NCI-H748 treated with DMSO at 0.1 percent for 48 hours (cell line): ENCODE results near the gene GALNT1.
"Not testable (repeated sequence)": the region's sequence is repeated elsewhere in the genome, so short reads cannot be mapped to it uniquely, and the experiment has no call there.

Experiments
- DNase-seq: peaks from one replicate; lab custom pipeline; 2025; lab: John Stamatoyannopoulos, UW

Gene GALNT1

GRCh38 chr18:35581546-35581897 is at the start of gene GALNT1:
Gene GALNT1 (plus strand): TSS chr18:35581740. CDS start chr18:35654663, 72,923 bp downstream.
- DNase-seq = no peak

- DNase-seq = no peak
Measured at GRCh38 chr18:35533916-35534405, 47.6 kb upstream of the GALNT1 start.

- DNase-seq = no peak
Measured at GRCh38 chr18:35535297-35535696, 46.2 kb upstream of the GALNT1 start.

GRCh38 chr18:35542356-35542755 is 39.2 kb upstream of the GALNT1 start:
- DNase-seq = no peak

GRCh38 chr18:35547008-35547605 is 34.4 kb upstream of the GALNT1 start:
- no peak for DNase-seq

- DNase-seq = no peak
Measured at GRCh38 chr18:35549564-35549963, 32.0 kb upstream of the GALNT1 start.

- no peak for DNase-seq
Measured at GRCh38 chr18:35553300-35553699, 28.2 kb upstream of the GALNT1 start.

GRCh38 chr18:35555538-35555937 is 26.0 kb upstream of the GALNT1 start:
- not testable (repeated sequence) for DNase-seq

GRCh38 chr18:35559867-35560266 is 21.7 kb upstream of the GALNT1 start:
- DNase-seq = no peak

- no peak for DNase-seq
Measured at GRCh38 chr18:35564795-35565453, 16.6 kb upstream of the GALNT1 start.

GRCh38 chr18:35566019-35566418 is 15.5 kb upstream of the GALNT1 start:
- no peak for DNase-seq

- DNase-seq = no peak
Measured at GRCh38 chr18:35570182-35570581, 11.4 kb upstream of the GALNT1 start.

- no peak for DNase-seq
Measured at GRCh38 chr18:35571138-35571537, 10.4 kb upstream of the GALNT1 start.

- DNase-seq = no peak
Measured at GRCh38 chr18:35572644-35573043, 8.9 kb upstream of the GALNT1 start.

GRCh38 chr18:35573531-35573930 is 8.0 kb upstream of the GALNT1 start:
- no peak for DNase-seq

- DNase-seq = not testable (repeated sequence)
Measured at GRCh38 chr18:35576240-35576845, 5.2 kb upstream of the GALNT1 start.

- no peak for DNase-seq
Measured at GRCh38 chr18:35577045-35577848, 4.3 kb upstream of the GALNT1 start.

- no peak for DNase-seq
Measured at GRCh38 chr18:35578481-35578880, 3.1 kb upstream of the GALNT1 start.

GRCh38 chr18:35578936-35579335 is 2.6 kb upstream of the GALNT1 start:
- no peak for DNase-seq

- DNase-seq = no peak
Measured at GRCh38 chr18:35580701-35581539, 620 bp upstream of the GALNT1 start.

- no peak for DNase-seq
Measured at GRCh38 chr18:35581898-35582641, 530 bp downstream of the GALNT1 start.
